Ishikawa (cell line): ENCODE results near the gene SRP72.

Source experiments
- CEBPB ChIP-seq: IDR thresholded peaks from 2 replicates; pipeline ENCODE4 v1.6.1; 2012
- CREB1 ChIP-seq: IDR thresholded peaks from 2 replicates; pipeline ENCODE4 v1.6.1; 2012; ENCODE audit warnings: low read depth
- EP300 ChIP-seq: IDR thresholded peaks from 2 replicates; pipeline ENCODE4 v1.6.1; 2012; ENCODE audit warnings: borderline replicate concordance
- MAX ChIP-seq: IDR thresholded peaks from 2 replicates; pipeline ENCODE4 v1.6.1; 2012
- NFIC ChIP-seq: IDR thresholded peaks from 2 replicates; pipeline ENCODE4 v1.6.1; 2012
- USF1 ChIP-seq: IDR thresholded peaks from 2 replicates; pipeline ENCODE4 v1.6.1; 2012

DNA sequence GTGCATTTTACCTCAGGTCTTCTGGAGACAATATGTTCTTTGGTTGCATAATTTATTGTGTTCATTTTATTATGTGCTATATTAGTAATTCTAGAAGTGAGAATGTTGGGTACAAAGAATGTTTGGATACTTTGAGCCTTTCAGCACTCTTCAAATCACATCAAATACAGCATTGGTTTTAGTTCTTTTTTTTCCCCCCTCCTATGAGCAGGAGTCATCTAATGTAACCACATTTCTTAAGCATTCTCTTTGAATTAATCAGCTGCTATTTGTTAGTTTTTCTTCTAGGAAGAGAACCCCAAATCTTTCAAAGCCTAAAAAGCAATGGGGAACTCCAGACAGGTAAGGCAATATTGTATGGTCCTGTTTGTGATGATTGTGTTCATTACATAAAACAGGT, 84.9 kb downstream of the SRP72 start:
- TF ChIP-seq CREB1 (no peak), NFIC (no peak), CEBPB (no peak), MAX (no peak), USF1 (no peak), EP300 (no peak)
